ENCODE measurements around the gene SHROOM3. TPM values are rescaled to one million over a fixed set of nuclear protein-coding genes. Genes with fewer than 3 reads are reported as not detected.
A peak's percentile ranks its signal among the peaks of the same experiment; 100 is the strongest.

The SHROOM3 gene
- total and polyA plus RNA-seq, 4 donors = 4.7 to 25.8 (median 8.7) TPM

GRCh38 chr4:76429636-76430035 is 5.4 kb upstream of the SHROOM3 start:
- H3K4me3 ChIP-seq (ENCODE audit: low read depth in 1 of 3, low read length in 3 of 3) = no peak overlapping the region
- peaks cover 0 to 3% (median 0%) of the 10 kb centered on the region in 4 donors for H3K4me1 ChIP-seq (ENCODE audit: control insufficient read depth in 4 of 4, insufficient read depth in 4 of 4, low read length in 3 of 4)
- no peaks in the 10 kb centered on the region for H3K27me3 ChIP-seq (ENCODE audit: control insufficient read depth in 4 of 4, insufficient read depth in 4 of 4, low read length in 3 of 4)
- H3K27ac ChIP-seq (ENCODE audit: low read depth in 1 of 2, low read length in 2 of 2) = no peak overlapping the region
- WGBS = 100% methylated on average over 1 of the region's 1 CpG
- no peak for DNase-seq (ENCODE audit: low spot score)
- H3K9ac ChIP-seq (ENCODE audit: low read depth in 1 of 2, low read length in 2 of 2) = no peak overlapping the region
- H3K36me3 ChIP-seq (ENCODE audit: control insufficient read depth in 4 of 4, insufficient read depth in 3 of 4, low read depth in 1 of 4, low read length in 3 of 4) = no peaks in the 10 kb centered on the region
- TF ChIP-seq EGR1 (IDR thresholded peaks at IDR 0.05; ENCODE audit: low read depth in 2 of 2) = no peak
- no peaks in the 10 kb centered on the region for H3K9me3 ChIP-seq (ENCODE audit: control insufficient read depth in 4 of 4, low read length in 3 of 4)

GRCh38 chr4:76430519-76431388 is 4.3 kb upstream of the SHROOM3 start:
- TF ChIP-seq CTCF (IDR thresholded peaks at IDR 0.05; ENCODE audit: low read depth, low read length, missing input control) = peak; percentile 65
- TF ChIP-seq TAF1 (conservative IDR thresholded peaks at IDR 0.05) = peak; percentile 60
- no peak for TF ChIP-seq FOXA2 (IDR thresholded peaks at IDR 0.05)
- peak in 1 of 2 donors; percentile 28 for TF ChIP-seq HNF4A (conservative IDR thresholded peaks at IDR 0.05)
- TF ChIP-seq YY1 (IDR thresholded peaks at IDR 0.05) = peak; percentile 68
- TF ChIP-seq NR2F2 (IDR thresholded peaks at IDR 0.05) = no peak
- peak; percentile 89 to 90 for TF ChIP-seq RAD21 (IDR thresholded peaks at IDR 0.05)
- peak in 1 of 2 donors; percentile 16 for TF ChIP-seq RXRA (IDR thresholded peaks at IDR 0.05)
- peaks cover 0 to 9% (median 0%) of the 10 kb centered on the region in 4 donors for H3K4me1 ChIP-seq (ENCODE audit: control insufficient read depth in 4 of 4, insufficient read depth in 4 of 4, low read length in 3 of 4)
- no peak for DNase-seq (ENCODE audit: low spot score)
- 29% methylated on average over 15 of the region's 15 CpGs for WGBS
- H3K9me3 ChIP-seq (ENCODE audit: control insufficient read depth in 4 of 4, low read length in 3 of 4) = no peaks in the 10 kb centered on the region
- no peaks in the 10 kb centered on the region for H3K27me3 ChIP-seq (ENCODE audit: control insufficient read depth in 4 of 4, insufficient read depth in 4 of 4, low read length in 3 of 4)
- peak overlapping the region in 1 of 2 donors; percentile 45 for H3K9ac ChIP-seq (ENCODE audit: low read depth in 1 of 2, low read length in 2 of 2)
- peak overlapping the region in 1 of 3 donors; percentile 29 for H3K4me3 ChIP-seq (ENCODE audit: low read depth in 1 of 3, low read length in 3 of 3)
- H3K27ac ChIP-seq (ENCODE audit: low read depth in 1 of 2, low read length in 2 of 2) = no peak overlapping the region
- H3K36me3 ChIP-seq (ENCODE audit: control insufficient read depth in 4 of 4, insufficient read depth in 3 of 4, low read depth in 1 of 4, low read length in 3 of 4) = no peaks in the 10 kb centered on the region

GRCh38 chr4:76435528-76436319 is 695 bp downstream of the SHROOM3 start:
- Histone ChIP-seq H3K9ac (ENCODE audit: low read depth in 1 of 2, low read length in 2 of 2) (peak overlapping the region; percentile 13 to 59), H3K27ac (ENCODE audit: low read depth in 1 of 2, low read length in 2 of 2) (peak overlapping the region; percentile 17 to 25), H3K27me3 (ENCODE audit: control insufficient read depth in 4 of 4, insufficient read depth in 4 of 4, low read length in 3 of 4) (no peaks in the 10 kb centered on the region), H3K9me3 (ENCODE audit: control insufficient read depth in 4 of 4, low read length in 3 of 4) (no peaks in the 10 kb centered on the region), H3K36me3 (ENCODE audit: control insufficient read depth in 4 of 4, insufficient read depth in 3 of 4, low read depth in 1 of 4, low read length in 3 of 4) (no peaks in the 10 kb centered on the region), H3K4me3 (ENCODE audit: low read depth in 1 of 3, low read length in 3 of 3) (peak overlapping the region; percentile 12 to 47 (median 27)), H3K4me1 (ENCODE audit: control insufficient read depth in 4 of 4, insufficient read depth in 4 of 4, low read length in 3 of 4) (peaks cover 0 to 13% (median 0%) of the 10 kb centered on the region in 4 donors)
- TF ChIP-seq FOXA2 (IDR thresholded peaks at IDR 0.05) (no peak), NR2F2 (IDR thresholded peaks at IDR 0.05) (no peak), GABPA (IDR thresholded peaks at IDR 0.05 in 1 of 2, conservative IDR thresholded peaks at IDR 0.05 in 1 of 2) (no peak), TAF1 (conservative IDR thresholded peaks at IDR 0.05) (no peak), YY1 (IDR thresholded peaks at IDR 0.05) (no peak), RAD21 (IDR thresholded peaks at IDR 0.05) (no peak), JUND (IDR thresholded peaks at IDR 0.05) (no peak), CTCF (IDR thresholded peaks at IDR 0.05; ENCODE audit: low read depth, low read length, missing input control) (no peak), REST (IDR thresholded peaks at IDR 0.05) (no peak)
- no peak for DNase-seq (ENCODE audit: low spot score)
- 60% methylated on average over 7 of the region's 7 CpGs for WGBS

Data from liver (tissue), 9 donors.